Esophagus squamous epithelium (tissue), 5 donors: ENCODE results near the gene KIF2C. TPM values are rescaled to one million over a fixed set of nuclear protein-coding genes. Genes with fewer than 3 reads are reported as not detected.
A peak's percentile ranks its signal among the peaks of the same experiment; 100 is the strongest.

Experiments used
- DNase-seq: peaks from one replicate; lab custom pipeline; 2025; lab: John Stamatoyannopoulos, UW
- H3K27ac ChIP-seq, 4 donors: fragments of 200-600 bp; sonication (generic); one replicate each; pipeline ENCODE4 v1.5.1; 2016 to 2019; ENCODE audit warnings: mild to moderate bottlenecking in 1 of 4
- H3K27me3 ChIP-seq, 4 donors: fragments of 200-600 bp; sonication (generic); 1 replicate in 3 of 4; 2 replicates in 1 of 4; pipeline versions ENCODE4 v1.5.1 to v1.6.0; 2017 to 2021; ENCODE audit warnings: antibody characterized with exemption in 1 of 4
- H3K36me3 ChIP-seq, 3 donors: fragments of 200-600 bp; sonication (generic); one replicate each; pipeline ENCODE4 v1.5.1; 2016 to 2019
- H3K4me1 ChIP-seq, 3 donors: fragments of 200-600 bp; sonication (generic); one replicate each; pipeline ENCODE4 v1.5.1; 2017 to 2019
- H3K4me3 ChIP-seq, 4 donors: fragments of 200-600 bp; sonication (generic); 1 replicate in 3 of 4; 2 replicates in 1 of 4; pipeline ENCODE4 v1.5.1; 2016 to 2019; ENCODE audit warnings: mild to moderate bottlenecking in 2 of 4, moderate library complexity in 1 of 4
- H3K9me3 ChIP-seq, 3 donors: fragments of 200-600 bp; sonication (generic); one replicate each; pipeline ENCODE4 v1.5.1; 2016 to 2019
- CTCF ChIP-seq, 6 experiments: fragments of 450-650 bp in 4 of 6; fragments of 200-600 bp in 2 of 6; sonication (generic) in 2 of 6; IDR thresholded peaks; one replicate each; pipeline ENCODE4 v1.5.1; 2016 to 2019; ENCODE audit warnings: antibody characterized with exemption in 6 of 6, mild to moderate bottlenecking in 4 of 6, moderate library complexity in 4 of 6
- POLR2A ChIP-seq, 4 donors: fragments of 450-650 bp; IDR thresholded peaks; one replicate each; pipeline ENCODE4 v1.6.1; 2017; ENCODE audit warnings: antibody characterized with exemption in 4 of 4, mild to moderate bottlenecking in 4 of 4, moderate library complexity in 3 of 4
- WGBS, 2 donors: methylation state at CpG; one replicate each; pipeline ENCODE4 v1.1.5; 2018; 5-methylcytosine and 5-hydroxymethylcytosine counted together
- intact Hi-C: fragments of 100-400 bp; cut with DNase I; formaldehyde crosslinking; loops from one replicate; pipeline ENCODE4 v1.15.0; 2022
- total RNA-seq, 4 donors: library from RNA; depleted of rRNA; stranded (reverse); fragments of >200 nt; gene quantifications; one replicate each; pipeline ENCODE4 v1.1.0, GENCODE V29; 2016
- donor health status: DM: yes; HTN: yes; CAD: no.

KIF2C gene
- total RNA-seq, 4 donors from 2014 or later = 4.8 to 17.9 (median 9.4) TPM

- Histone ChIP-seq H3K9me3 (no peaks in the 10 kb centered on the region), H3K4me1 (peaks cover 0 to 14% (median 4%) of the 10 kb centered on the region in 3 donors), H3K36me3 (no peaks in the 10 kb centered on the region), H3K27me3 (peaks cover 0 to 23% (median 0%) of the 10 kb centered on the region in 4 donors), H3K27ac (peak overlapping the region; percentile 28 to 60 (median 50)), H3K4me3 (peak overlapping the region in 1 of 4 donors; percentile 0)
- intact Hi-C loops = no loop called here
- 13 to 20% methylated on average over 14 of the region's 14 CpGs for WGBS, 2 donors
- peak in 3 of 4 donors; percentile 76 to 93 (median 82) for TF ChIP-seq POLR2A (IDR thresholded peaks at IDR 0.05)
- peak in 1 of 6 experiments; percentile 29 for TF ChIP-seq CTCF (IDR thresholded peaks at IDR 0.05)
- no peak for DNase-seq
Observed at GRCh38 chr1:44721485-44722361, 17.9 kb upstream of the KIF2C start.

GRCh38 chr1:44723064-44723463 lies 16.6 kb upstream of the KIF2C start:
- H3K4me3 ChIP-seq = no peak overlapping the region
- TF ChIP-seq POLR2A (IDR thresholded peaks at IDR 0.05) (no peak), CTCF (IDR thresholded peaks at IDR 0.05) (no peak)
- DNase-seq = no peak
- H3K9me3 ChIP-seq = no peaks in the 10 kb centered on the region
- peaks cover 0 to 21% (median 0%) of the 10 kb centered on the region in 4 donors for H3K27me3 ChIP-seq
- H3K36me3 ChIP-seq = no peaks in the 10 kb centered on the region
- 66 to 82% methylated on average over 9 of the region's 9 CpGs for WGBS, 2 donors
- intact Hi-C loops = no loop called here
- peaks cover 0 to 4% (median 4%) of the 10 kb centered on the region in 3 donors for H3K4me1 ChIP-seq
- no peak overlapping the region for H3K27ac ChIP-seq

- Histone ChIP-seq H3K4me1 (peaks cover 0 to 4% (median 0%) of the 10 kb centered on the region in 3 donors), H3K27ac (no peak overlapping the region), H3K27me3 (peaks cover 0 to 21% (median 0%) of the 10 kb centered on the region in 4 donors), H3K36me3 (no peaks in the 10 kb centered on the region), H3K4me3 (no peak overlapping the region), H3K9me3 (no peaks in the 10 kb centered on the region)
- TF ChIP-seq POLR2A (IDR thresholded peaks at IDR 0.05) = no peak
- TF ChIP-seq CTCF (IDR thresholded peaks at IDR 0.05) = no peak
- no peak for DNase-seq
- WGBS, 2 donors = 63 to 69% methylated on average over 17 to 22 of the region's 28 CpGs
- intact Hi-C loops = no loop called here
Observed at GRCh38 chr1:44723496-44724295, 15.9 kb upstream of the KIF2C start.

- no peak for TF ChIP-seq CTCF (IDR thresholded peaks at IDR 0.05)
- TF ChIP-seq POLR2A (IDR thresholded peaks at IDR 0.05) = no peak
- no peak for DNase-seq
- WGBS, 2 donors = 76 to 100% methylated on average over 1 to 9 of the region's 64 CpGs
Observed at GRCh38 chr1:44724296-44724954, 15.2 kb upstream of the KIF2C start.

More at GRCh38 chr1:44724296-44724954, 15.2 kb upstream of the KIF2C start:
- Histone ChIP-seq H3K27me3 (peaks cover 0 to 18% (median 0%) of the 10 kb centered on the region in 4 donors), H3K36me3 (no peaks in the 10 kb centered on the region), H3K27ac (no peak overlapping the region), H3K9me3 (no peaks in the 10 kb centered on the region), H3K4me3 (no peak overlapping the region), H3K4me1 (peaks cover 0 to 5% (median 4%) of the 10 kb centered on the region in 3 donors)
- intact Hi-C loops = no loop called here
